WTC11 (cell line): ENCODE data around the gene CD68. TPM values are rescaled to one million over a fixed set of nuclear protein-coding genes. Genes with fewer than 3 reads are reported as not detected.

Experiments
- ATAC-seq: fragments of 200-7000 bp; cut with Tn5 transposase; 2 replicates; pipeline ENCODE4 v1.10.0; 2021; ENCODE audit warnings: mild to moderate bottlenecking, moderate library complexity
- CTCF ChIA-PET: fragments of 300-600 bp; sonication (Branson Sonifier 250); formaldehyde crosslinking; loops from one replicate; lab custom pipeline; 2021; ENCODE audit warnings: antibody characterized with exemption; lab: Charles Lee
- POLR2A ChIA-PET: fragments of 350-600 bp; sonication (Branson Sonifier 250); formaldehyde crosslinking; loops from one replicate; lab custom pipeline; 2021; ENCODE audit warnings: antibody characterized with exemption; lab: Charles Lee
- DNase-seq: peaks from one replicate; pipeline ENCODE4 v3.0.0; 2021; ENCODE audit warnings: low spot score
- H3K27ac Mint-ChIP-seq: 2 replicates; pipeline ENCODE4 v1.8.0; 2021; ENCODE audit warnings: mixed read lengths
- H3K27me3 Mint-ChIP-seq: 2 replicates; pipeline ENCODE4 v1.8.0; 2021; ENCODE audit warnings: low read depth, mild to moderate bottlenecking, moderate library complexity, mixed read lengths
- H3K36me3 Mint-ChIP-seq: 2 replicates; pipeline ENCODE4 v1.8.0; 2021; ENCODE audit warnings: mixed read lengths
- H3K4me1 Mint-ChIP-seq: 2 replicates; pipeline ENCODE4 v1.8.0; 2022; ENCODE audit warnings: mixed read lengths
- H3K4me3 Mint-ChIP-seq: 2 replicates; pipeline ENCODE4 v1.8.0; 2021; ENCODE audit warnings: mild to moderate bottlenecking, moderate library complexity, mixed read lengths
- H3K9me3 Mint-ChIP-seq: 2 replicates; pipeline ENCODE4 v1.8.0; 2021; ENCODE audit warnings: mixed read lengths
- E2F5 ChIP-seq: sonication (generic); formaldehyde crosslinking; IDR thresholded peaks from 2 replicates; pipeline ENCODE4 v1.8.1; 2022; ENCODE audit warnings: mild to moderate bottlenecking, moderate library complexity, missing genetic modification reagents
- GABPB1 ChIP-seq: sonication (generic); formaldehyde crosslinking; IDR thresholded peaks from 2 replicates; pipeline ENCODE4 v1.8.1; 2023; ENCODE audit warnings: mild to moderate bottlenecking, missing genetic modification reagents
- JAZF1 ChIP-seq: fragments of 250-450 bp; sonication (Bioruptor Pico); IDR thresholded peaks from 2 replicates; pipeline ENCODE4 v1.9.0; 2021; ENCODE audit warnings: moderate library complexity, mild to moderate bottlenecking, inconsistent platforms
- KAT7 ChIP-seq: sonication (generic); formaldehyde crosslinking; IDR thresholded peaks from 2 replicates; pipeline ENCODE4 v1.8.1; 2023; ENCODE audit warnings: missing genetic modification reagents, mild to moderate bottlenecking, borderline replicate concordance
- NR1H2 ChIP-seq: sonication (generic); formaldehyde crosslinking; IDR thresholded peaks from 2 replicates; pipeline ENCODE4 v1.9.0; 2021; ENCODE audit warnings: mild to moderate bottlenecking, moderate library complexity, missing genetic modification reagents
- NR3C1 ChIP-seq: sonication (generic); formaldehyde crosslinking; conservative IDR thresholded peaks from 2 replicates; pipeline ENCODE4 v1.8.1; 2023; ENCODE audit warnings: low read depth, mild to moderate bottlenecking, missing genetic modification reagents
- TEAD4 ChIP-seq: sonication (generic); formaldehyde crosslinking; IDR thresholded peaks from 2 replicates; pipeline ENCODE4 v1.8.0; 2022; ENCODE audit warnings: mild to moderate bottlenecking, missing genetic modification reagents
- USF1 ChIP-seq: sonication (generic); formaldehyde crosslinking; IDR thresholded peaks from 2 replicates; pipeline ENCODE4 v1.8.0; 2022; ENCODE audit warnings: mild to moderate bottlenecking, missing genetic modification reagents
- ZNF121 ChIP-seq: sonication (generic); formaldehyde crosslinking; IDR thresholded peaks from 2 replicates; pipeline ENCODE4 v1.8.0; 2023; ENCODE audit warnings: missing genetic modification reagents
- ZNF263 ChIP-seq: sonication (generic); formaldehyde crosslinking; IDR thresholded peaks from 2 replicates; pipeline ENCODE4 v1.8.1; 2022; ENCODE audit warnings: low read depth, mild to moderate bottlenecking, moderate library complexity, missing genetic modification reagents
- ZNF317 ChIP-seq: sonication (generic); formaldehyde crosslinking; IDR thresholded peaks from 2 replicates; pipeline ENCODE4 v1.8.1; 2023; ENCODE audit warnings: low read depth, mild to moderate bottlenecking, moderate library complexity, missing genetic modification reagents, borderline replicate concordance
- ZNF396 ChIP-seq: fragments of 250-450 bp; sonication (Bioruptor Pico); IDR thresholded peaks from 2 replicates; pipeline ENCODE4 v1.8.0; 2021; ENCODE audit warnings: mild to moderate bottlenecking, moderate library complexity, borderline replicate concordance
- total RNA-seq: library from RNA; stranded (reverse); gene quantifications from 3 replicates; pipeline ENCODE4 v1.2.3, GENCODE V29; 2021
- TF ChIP-seq, protein P1 (sequence below): sonication (generic); formaldehyde crosslinking; conservative IDR thresholded peaks from 2 replicates; pipeline ENCODE4 v1.8.1; 2023; ENCODE audit warnings: mild to moderate bottlenecking, low read depth, missing genetic modification reagents, moderate library complexity
- TF ChIP-seq, protein P2 (sequence below): sonication (generic); formaldehyde crosslinking; IDR thresholded peaks from 2 replicates; pipeline ENCODE4 v1.8.0; 2023; ENCODE audit warnings: missing genetic modification reagents
- TF ChIP-seq, protein P3 (sequence below): fragments of 250-450 bp; sonication (Bioruptor Pico); IDR thresholded peaks from 2 replicates; pipeline ENCODE4 v2.1.2; 2022; ENCODE audit warnings: mild to moderate bottlenecking, moderate library complexity
- TF ChIP-seq, protein P4 (sequence below): fragments of 250-450 bp; sonication (Bioruptor Pico); IDR thresholded peaks from 2 replicates; pipeline ENCODE4 v1.9.0; 2021; ENCODE audit warnings: moderate library complexity, mild to moderate bottlenecking, inconsistent platforms, borderline replicate concordance

The CD68 gene
- total RNA-seq, 1 experiment from 2014 or later: 0.72 TPM

GRCh38 chr17:7579001-7579833 lies at the start of gene CD68 (continued):
- TF ChIP-seq, protein P1, sequence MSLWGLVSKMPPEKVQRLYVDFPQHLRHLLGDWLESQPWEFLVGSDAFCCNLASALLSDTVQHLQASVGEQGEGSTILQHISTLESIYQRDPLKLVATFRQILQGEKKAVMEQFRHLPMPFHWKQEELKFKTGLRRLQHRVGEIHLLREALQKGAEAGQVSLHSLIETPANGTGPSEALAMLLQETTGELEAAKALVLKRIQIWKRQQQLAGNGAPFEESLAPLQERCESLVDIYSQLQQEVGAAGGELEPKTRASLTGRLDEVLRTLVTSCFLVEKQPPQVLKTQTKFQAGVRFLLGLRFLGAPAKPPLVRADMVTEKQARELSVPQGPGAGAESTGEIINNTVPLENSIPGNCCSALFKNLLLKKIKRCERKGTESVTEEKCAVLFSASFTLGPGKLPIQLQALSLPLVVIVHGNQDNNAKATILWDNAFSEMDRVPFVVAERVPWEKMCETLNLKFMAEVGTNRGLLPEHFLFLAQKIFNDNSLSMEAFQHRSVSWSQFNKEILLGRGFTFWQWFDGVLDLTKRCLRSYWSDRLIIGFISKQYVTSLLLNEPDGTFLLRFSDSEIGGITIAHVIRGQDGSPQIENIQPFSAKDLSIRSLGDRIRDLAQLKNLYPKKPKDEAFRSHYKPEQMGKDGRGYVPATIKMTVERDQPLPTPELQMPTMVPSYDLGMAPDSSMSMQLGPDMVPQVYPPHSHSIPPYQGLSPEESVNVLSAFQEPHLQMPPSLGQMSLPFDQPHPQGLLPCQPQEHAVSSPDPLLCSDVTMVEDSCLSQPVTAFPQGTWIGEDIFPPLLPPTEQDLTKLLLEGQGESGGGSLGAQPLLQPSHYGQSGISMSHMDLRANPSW (CRISPR knock-in tag): no peak
- TF ChIP-seq NR3C1 (CRISPR knock-in tag): no peak
- peak; percentile 96 for TF ChIP-seq KAT7 (CRISPR knock-in tag)

DNA sequence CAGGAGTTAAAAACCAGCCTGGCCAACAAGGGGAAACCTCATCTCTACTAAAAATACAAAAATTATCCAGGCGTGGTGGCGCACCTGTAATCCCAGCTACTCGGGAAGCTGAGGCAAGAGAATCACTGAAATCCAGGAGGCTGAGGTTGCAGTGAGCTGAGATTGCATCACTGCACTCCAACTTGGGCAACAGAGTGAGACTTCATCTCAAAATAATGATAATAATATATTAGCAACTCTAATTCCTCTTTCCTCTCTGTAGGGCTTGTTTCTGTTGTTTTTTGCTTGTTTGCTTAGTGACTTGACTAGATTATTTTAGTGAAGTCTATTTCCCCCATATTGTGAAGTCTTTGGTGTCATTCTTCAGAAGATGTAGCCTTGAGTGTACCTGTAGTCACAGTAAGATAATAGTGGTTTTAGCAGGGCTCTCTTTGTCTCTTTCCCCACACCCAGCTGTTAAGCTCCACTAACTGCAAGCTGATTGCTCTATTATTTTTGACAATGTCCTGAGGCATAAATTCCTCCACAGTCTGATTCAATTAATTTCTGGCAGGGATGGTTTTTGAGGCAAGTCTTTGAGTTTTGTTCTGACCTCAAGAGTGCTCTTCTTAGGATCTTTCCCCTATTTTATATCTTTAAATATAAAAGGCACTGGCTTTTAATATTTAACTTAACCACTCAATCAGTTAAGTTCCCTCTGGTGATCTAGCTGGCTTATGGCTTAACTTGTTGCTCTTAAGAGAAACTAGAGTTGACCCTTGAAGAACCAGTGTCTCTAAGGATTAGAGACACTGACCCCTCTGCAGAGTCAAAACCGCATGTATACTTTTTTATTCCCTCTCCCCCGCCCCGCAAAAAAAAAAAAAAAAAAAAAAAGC lies 49.2 kb upstream of the CD68 start:
- peaks cover 26% of the 10 kb centered on the region for H3K36me3 Mint-ChIP-seq
- POLR2A ChIA-PET: no interaction called here
- CTCF ChIA-PET: no interaction called here
- peaks cover 31% of the 10 kb centered on the region for H3K27me3 Mint-ChIP-seq
- no peak overlapping the region for H3K27ac Mint-ChIP-seq
- DNase-seq (no peak), ATAC-seq (no peak)
- TF ChIP-seq ZNF396 (CRISPR knock-in tag) (no peak), ZNF121 (CRISPR knock-in tag) (no peak), ZNF263 (CRISPR knock-in tag) (no peak), TEAD4 (CRISPR knock-in tag) (no peak), JAZF1 (CRISPR knock-in tag) (no peak), GABPB1 (CRISPR knock-in tag) (no peak)
- TF ChIP-seq, protein P2, sequence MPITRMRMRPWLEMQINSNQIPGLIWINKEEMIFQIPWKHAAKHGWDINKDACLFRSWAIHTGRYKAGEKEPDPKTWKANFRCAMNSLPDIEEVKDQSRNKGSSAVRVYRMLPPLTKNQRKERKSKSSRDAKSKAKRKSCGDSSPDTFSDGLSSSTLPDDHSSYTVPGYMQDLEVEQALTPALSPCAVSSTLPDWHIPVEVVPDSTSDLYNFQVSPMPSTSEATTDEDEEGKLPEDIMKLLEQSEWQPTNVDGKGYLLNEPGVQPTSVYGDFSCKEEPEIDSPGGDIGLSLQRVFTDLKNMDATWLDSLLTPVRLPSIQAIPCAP (CRISPR knock-in tag): no peak
- TF ChIP-seq, protein P1 (CRISPR knock-in tag): no peak
- peaks cover 50% of the 10 kb centered on the region for H3K9me3 Mint-ChIP-seq
- H3K4me3 Mint-ChIP-seq: no peak overlapping the region
- H3K4me1 Mint-ChIP-seq: no peaks in the 10 kb centered on the region

GRCh38 chr17:7538050-7538449 lies 41.4 kb upstream of the CD68 start:
- Mint-ChIP-seq H3K4me1 (no peaks in the 10 kb centered on the region), H3K27ac (no peak overlapping the region), H3K36me3 (no peaks in the 10 kb centered on the region), H3K9me3 (peaks cover 22% of the 10 kb centered on the region), H3K27me3 (peaks cover 32% of the 10 kb centered on the region), H3K4me3 (no peak overlapping the region)
- TF ChIP-seq E2F5 (CRISPR knock-in tag): no peak
- TF ChIP-seq NR1H2 (CRISPR knock-in tag): no peak
- no peak for TF ChIP-seq ZNF317
- TF ChIP-seq, protein P3, sequence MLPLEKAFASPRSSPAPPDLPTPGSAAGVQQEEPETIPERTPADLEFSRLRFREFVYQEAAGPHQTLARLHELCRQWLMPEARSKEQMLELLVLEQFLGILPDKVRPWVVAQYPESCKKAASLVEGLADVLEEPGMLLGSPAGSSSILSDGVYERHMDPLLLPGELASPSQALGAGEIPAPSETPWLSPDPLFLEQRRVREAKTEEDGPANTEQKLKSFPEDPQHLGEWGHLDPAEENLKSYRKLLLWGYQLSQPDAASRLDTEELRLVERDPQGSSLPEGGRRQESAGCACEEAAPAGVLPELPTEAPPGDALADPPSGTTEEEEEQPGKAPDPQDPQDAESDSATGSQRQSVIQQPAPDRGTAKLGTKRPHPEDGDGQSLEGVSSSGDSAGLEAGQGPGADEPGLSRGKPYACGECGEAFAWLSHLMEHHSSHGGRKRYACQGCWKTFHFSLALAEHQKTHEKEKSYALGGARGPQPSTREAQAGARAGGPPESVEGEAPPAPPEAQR (CRISPR knock-in tag): no peak
- TF ChIP-seq USF1 (CRISPR knock-in tag): no peak
- TF ChIP-seq, protein P4, sequence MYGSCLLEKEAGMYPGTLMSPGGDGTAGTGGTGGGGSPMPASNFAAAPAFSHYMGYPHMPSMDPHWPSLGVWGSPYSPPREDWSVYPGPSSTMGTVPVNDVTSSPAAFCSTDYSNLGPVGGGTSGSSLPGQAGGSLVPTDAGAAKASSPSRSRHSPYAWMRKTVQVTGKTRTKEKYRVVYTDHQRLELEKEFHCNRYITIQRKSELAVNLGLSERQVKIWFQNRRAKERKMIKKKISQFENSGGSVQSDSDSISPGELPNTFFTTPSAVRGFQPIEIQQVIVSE (CRISPR knock-in tag): no peak
- ChIA-PET POLR2A (no interaction called here), CTCF (interaction anchor here (1.6 kb wide), 1 partner anchor 15 kb away, joined by 4 read pairs; no protein-coding TSS in a partner anchor)
- ATAC-seq (no peak), DNase-seq (no peak)
